ENCODE data around the gene AGMAT.

AGMAT gene

DNA sequence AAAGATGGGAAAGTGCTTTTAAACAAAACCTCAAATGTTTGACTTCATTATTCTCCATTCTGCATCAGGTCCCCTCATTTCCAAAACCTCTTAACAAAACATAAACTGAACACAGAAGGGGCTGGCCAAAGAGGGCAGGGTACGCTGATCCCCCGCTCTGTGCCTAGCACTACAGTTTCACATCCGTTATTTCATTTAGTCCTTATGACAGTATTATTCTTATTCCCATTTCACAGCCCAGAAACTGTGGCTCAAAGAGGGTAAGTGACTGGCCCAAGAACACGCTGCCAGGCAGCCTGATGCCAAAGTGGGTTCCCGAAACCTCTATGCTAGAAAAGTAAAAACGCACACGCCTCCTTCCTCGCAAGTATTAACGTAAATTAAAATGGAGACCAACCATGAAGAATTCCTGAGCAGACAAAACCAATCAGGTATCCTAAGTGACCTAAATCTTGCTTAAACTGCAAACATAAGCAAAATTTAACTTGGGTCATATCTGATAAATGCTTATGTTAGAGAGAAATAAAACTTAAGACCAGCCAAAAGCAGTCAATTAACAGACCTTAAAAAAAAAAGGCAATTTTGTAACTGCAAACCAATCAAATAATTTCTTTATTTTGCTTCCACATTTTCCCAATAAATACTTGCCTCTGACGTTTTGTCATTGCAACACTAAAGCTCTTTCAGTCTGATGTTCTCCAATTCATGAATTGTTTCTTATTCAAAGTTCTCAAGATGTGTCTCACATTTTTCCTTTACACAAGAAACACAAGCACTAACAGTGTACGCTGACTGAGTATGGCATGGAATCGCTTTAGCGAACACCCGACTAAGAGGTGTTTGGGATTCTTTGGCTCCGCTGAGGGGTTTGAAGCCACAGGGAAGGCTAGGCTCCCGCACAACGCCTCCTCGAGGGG lies 61.5 kb downstream of the AGMAT start:
- no peak for DNase-seq (ENCODE audit: low spot score)

DNA sequence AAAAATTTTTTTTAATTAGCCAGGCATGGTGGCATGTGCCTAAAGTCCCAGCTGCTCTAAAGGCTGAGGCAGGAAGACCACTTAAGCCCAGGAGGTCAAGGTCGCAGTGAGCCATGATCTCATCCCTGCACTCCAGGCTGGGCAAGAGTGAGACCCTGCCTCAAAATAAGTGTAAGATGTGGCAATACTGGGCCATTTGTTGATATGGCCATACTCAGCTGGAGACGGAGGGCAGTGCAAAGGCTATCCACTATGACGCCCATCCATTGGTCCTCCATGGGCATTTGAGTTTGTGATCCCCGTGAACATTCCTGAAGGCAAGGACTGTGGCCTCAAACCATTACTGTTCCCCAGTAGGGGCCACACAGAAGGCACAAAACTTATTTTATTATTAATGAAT lies 62.3 kb downstream of the AGMAT start:
- no peak for DNase-seq (ENCODE audit: low spot score)

Data from RKO (cell line).